T-helper 2 cell (primary cell): ENCODE data around the gene ZSWIM6.

ENCODE experiments used
- DNase-seq, 5 experiments: peaks; one replicate each; pipeline versions ENCODE4 v3.0.0 to v3.0.0-alpha.2; 2012 to 2022

Gene ZSWIM6

DNA sequence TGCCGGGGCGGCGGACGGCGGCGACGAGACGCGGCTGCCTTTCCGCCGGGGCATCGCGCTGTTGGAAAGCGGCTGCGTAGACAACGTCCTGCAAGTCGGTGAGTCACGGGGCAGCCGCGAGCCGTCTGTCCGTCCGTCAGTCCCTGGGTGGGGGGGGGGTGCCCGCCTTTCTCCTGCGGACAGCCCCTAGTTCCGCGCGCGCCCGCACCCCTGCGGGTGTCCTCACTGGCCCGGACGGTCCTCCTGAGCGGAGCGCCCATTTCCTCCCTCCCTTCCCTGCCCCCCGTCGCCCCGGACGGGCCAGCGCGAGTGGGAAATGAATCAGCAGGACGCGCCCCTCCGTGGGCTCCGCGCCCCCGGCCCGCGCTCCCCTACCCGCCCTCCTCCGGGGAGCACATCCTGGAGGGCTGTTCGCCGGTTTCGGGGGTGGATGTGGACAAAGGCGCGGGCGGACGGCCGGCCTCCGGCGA, 828 bp downstream of the ZSWIM6 start:
- DNase-seq = peak in 3 of 5 experiments; percentile 14 to 49 (median 22)

DNA sequence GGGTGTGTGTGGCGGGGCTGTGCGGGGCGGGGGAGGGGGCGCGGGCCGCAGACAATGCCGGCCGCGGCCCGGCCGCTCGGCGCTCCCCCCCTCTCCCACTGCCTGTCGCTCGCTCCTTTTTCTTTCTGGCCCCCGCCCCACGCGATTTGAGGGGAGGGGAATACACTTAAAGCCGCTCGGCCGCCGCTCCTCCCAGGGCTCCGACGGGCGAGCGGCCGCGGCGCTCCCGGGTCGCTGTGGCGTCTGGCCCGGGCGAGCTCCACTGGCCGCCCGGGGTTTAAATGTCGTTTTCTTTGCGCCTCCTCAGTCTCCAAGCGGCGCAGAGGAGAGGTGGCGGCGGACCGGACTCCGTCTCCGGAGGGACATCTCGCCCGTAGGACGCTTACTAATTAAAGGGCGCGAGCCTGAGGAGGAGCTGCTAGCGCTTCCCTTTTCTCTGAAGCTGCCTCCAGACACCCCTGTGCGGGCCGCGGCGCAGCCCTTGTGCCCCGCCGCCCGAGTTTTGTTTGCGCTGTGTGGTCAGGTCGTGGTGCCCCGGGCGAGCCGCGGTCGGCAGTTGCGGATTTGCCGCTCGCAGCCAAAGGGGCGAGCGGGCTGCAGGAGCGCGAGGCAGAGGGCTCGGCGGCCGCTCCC, 1.4 kb downstream of the ZSWIM6 start:
- peak in 3 of 5 experiments; percentile 11 to 31 (median 20) for DNase-seq

- no peak for DNase-seq
Observed at GRCh38 chr5:61333954-61334867, 2.2 kb downstream of the ZSWIM6 start.

- no peak for DNase-seq
Observed at GRCh38 chr5:61334868-61335615, 3.0 kb downstream of the ZSWIM6 start.

DNA sequence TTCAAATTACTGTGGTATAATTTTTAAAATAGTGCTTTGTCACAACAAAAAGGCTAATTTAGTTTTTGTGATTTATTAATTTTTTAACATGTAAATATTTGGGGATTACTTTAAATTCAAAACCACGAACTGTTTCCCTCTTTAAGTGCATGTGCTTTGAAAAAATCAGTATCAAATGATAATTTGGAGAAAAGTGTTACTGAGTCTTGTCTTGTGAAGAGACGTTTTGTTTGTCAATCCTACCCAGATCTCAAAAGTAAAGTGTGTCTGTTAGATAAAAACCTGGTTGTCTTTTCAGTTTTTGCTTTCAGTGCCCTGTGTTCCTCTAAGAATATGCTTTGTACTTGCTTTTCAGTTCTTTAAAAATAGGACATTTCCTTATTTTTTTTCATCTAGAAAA, 7.7 kb downstream of the ZSWIM6 start:
- no peak for DNase-seq

DNA sequence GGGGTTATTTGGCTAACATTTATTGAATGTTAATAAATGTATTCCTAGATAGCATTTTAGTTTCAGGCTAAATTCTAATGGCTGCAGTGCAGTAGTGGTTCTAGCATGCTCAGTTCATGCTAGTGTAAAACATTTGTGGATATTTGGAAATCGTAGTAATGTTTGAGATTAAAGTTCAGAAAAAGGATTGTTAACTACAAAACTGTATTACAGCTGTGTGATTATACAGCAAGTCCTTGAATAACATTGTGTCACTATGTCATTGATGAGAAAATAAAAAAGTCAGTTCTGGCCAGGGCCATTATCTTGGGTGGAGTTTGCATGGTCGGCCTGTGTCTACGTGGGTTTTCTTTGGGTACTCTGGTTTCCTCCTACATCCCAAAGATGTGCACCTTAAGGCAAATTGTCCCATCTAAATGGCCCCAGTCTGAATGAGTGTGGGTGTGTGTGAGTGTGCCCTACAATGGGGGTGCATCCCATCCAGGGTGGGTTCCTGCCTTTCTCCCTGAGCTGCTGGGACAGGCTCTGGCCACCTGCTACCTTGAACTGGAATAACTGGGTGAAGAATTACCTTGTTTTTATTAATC, 8.8 kb downstream of the ZSWIM6 start:
- no peak for DNase-seq

GRCh38 chr5:61342071-61342501, 10.0 kb downstream of the ZSWIM6 start:
- no peak for DNase-seq

DNA sequence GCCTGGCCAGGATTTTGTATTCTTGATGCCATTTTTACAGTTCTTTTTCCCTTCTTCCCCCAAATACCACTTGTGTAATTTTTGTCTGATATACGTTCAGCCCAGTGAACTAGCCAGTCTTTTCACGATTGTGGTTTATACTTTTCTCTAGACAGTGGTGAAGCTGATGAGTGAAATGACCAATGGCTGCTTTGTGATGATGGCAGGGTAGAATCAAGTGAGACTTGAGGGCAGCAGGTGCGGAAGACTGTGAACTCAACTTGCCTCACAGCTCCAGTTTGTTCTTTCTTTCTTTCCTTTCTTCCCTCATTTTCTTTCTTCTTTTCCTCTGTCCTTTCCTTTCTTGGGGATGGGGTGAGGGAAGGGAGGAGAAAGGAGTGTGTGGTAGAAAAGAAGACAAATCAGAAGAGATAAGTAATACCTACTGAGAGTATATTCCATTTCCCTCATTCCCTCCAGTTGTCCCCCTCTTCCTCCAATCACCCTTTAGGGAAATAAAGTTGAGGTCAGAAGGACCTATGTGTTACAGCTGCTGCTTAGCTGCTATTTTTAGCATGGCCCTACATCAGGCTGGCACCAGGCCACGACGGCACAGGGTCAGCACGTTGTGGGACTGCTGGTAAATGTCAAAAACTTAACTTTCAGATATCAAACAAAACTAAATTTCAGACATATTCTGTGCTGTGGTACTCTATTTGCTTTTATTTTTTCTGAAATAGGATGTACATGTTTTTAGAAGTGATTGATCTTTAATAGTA, 12.3 kb downstream of the ZSWIM6 start:
- DNase-seq = no peak

GRCh38 chr5:61346511-61346910, 14.5 kb downstream of the ZSWIM6 start:
- DNase-seq = no peak

DNA sequence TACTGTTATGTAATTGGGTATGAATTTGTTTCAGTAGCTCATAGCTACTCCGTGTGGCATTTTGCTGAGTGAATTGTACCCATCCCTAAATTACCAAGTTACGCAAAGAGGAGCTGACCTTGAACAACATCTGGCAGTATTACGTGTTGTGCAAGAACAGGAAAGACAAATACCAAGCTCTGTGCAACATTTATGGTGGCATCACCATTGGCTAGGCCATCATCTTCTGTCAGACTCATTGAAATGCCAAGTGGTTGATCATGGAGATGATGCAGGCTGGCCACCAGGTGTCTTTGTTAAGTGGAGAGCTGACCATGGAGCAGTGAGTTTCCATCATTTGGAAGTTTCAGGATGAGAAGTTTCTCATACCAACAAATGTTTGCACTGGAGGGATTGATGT, 15.0 kb downstream of the ZSWIM6 start:
- no peak for DNase-seq

- no peak for DNase-seq
Observed at GRCh38 chr5:61348447-61348846, 16.4 kb downstream of the ZSWIM6 start.

DNA sequence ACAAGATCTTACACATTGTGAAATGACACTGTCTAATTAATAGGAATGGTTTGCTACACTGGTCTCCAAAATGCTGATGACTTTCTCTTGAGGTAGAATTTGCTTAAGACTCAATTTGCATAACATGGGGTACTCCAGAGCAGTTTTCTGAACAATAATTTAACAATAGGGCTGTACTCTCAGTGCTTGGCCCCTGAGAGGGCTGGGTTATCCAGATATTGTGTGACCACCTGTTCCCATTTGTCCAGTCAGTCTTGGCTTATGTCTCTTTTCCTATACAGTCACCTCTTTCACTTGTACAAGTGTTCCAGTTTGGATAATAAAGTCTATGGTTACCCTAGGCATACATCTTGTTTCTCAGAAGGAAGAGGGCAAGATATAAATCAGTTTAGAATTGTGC, 17.9 kb downstream of the ZSWIM6 start:
- DNase-seq = no peak

DNA sequence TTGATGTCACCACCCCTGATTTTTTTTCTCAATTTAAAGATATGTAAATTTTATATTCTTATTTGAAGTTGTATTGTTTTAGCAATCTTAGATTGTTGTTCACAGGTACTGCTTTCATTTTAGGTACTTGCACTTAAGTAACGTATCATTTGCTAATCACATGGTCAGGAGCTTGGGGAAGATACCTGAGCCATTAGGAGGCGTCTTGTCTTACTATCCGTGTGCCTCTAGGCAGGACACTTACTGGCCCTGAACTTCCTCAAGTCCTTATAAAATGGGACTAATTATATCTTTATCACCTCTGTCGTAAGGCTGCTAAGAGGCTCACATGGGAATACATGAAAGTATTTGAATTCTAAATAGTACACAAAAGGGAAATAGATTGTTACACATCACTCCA, 18.5 kb downstream of the ZSWIM6 start:
- DNase-seq = no peak

DNA sequence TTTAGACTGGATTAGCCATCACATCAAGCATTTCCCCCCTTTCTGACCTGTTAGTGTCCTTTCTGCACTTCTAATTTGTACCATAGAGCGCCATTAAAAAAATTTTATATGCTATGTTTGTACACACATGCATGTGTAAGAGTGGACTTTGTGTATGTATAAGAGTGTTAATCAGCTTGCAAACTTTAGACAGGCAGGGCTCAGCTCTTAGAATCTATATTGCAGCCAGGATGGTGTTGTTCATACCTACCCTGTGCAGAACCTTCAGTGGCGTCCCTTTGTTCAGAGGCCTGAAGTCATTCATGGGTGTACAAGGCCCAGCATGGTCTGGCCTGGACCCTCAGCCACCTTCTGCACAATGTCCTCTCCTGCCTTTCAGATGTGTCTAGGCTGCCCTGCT, 19.7 kb downstream of the ZSWIM6 start:
- DNase-seq = no peak

DNA sequence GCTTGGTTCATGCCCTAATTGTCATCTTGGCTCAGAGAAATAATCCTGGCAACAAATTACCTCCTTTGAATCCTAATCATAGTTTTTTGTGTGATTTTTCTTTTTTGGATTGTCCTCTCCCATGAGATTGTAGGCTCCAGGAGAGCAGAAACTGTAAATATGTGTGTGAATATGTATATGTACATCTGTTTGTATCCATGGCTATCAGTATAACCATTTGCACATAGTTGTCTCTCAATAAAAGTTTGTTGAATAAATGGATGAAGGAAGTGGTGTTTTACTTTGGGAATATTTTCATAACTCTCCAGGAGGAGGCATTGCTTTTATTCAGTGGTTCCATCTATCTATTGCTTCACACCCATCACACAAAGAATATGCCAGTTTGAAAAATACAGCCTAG, 20.1 kb downstream of the ZSWIM6 start:
- no peak for DNase-seq

DNA sequence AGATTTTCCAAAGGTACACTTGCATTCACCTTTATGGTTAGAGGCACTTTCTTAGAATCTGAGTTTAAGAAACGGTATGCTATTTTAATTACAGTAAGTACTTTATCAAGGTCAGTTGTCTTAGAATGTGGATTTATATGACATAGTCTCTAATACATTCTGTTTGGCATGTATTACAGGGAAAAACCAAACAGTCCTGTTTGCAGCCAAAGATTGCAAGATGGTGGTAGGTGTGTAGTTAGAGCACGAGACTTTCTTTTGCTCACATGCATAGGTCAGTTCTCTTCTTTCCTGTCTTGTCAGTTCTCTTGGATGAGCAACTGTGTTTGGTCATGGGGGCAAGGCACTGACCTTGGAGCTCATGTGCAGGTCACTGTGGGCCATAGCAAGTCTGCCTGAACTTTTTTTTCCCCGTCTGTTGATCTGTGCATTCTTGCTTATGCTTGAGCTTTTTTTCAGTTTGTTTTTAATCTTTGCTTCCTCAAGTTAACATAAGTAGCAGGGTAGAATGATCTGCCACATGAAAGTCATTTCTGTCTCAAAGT, 20.6 kb downstream of the ZSWIM6 start:
- no peak for DNase-seq

GRCh38 chr5:61353293-61353692, 21.2 kb downstream of the ZSWIM6 start:
- DNase-seq = no peak

DNA sequence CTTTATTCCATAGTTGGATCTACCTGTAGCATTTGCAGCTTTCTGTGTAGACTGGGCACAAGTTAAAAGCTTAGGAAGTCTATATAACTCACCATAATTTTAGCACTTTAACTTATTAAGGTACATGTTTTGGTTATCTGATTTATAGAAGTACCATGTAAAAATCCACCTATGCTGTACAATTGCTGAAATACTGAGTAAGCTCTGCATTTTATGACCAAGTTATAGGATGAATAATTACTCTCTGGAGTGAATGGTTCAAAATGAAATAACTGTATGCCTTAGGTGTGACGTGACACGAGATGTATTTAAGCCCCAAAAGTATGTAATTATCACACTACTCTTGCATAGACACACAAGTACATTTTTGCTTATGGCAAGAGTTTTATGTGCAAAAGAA, 22.1 kb downstream of the ZSWIM6 start:
- no peak for DNase-seq

- DNase-seq = peak in 1 of 5 experiments; percentile 11
Observed at GRCh38 chr5:61357745-61358144, 25.7 kb downstream of the ZSWIM6 start.

DNA sequence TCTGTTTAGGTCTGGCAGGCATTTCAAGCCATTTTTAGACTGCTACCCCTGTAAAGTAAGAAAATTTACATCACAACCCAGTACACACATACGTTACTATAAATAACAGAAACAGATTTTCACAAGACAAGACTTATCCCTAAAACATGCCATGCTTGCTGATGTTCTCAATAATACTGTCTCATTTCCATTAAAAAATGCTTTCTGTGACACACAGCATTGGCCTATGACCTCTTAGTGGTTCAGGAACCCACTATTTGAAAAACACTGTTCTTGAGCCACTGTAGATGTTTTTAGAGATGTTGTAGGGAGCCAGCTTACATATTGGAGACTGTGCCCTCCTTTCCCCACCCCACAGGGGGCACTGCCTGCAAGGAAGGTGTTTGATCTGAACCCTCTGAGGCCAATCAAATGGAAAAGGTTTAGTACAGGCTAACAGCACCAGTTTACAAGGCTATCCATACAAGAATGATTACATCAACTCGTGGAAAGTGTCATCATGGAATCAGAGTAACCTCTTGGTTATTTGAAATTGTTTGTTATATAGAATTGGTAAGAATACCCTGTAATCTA, 30.8 kb downstream of the ZSWIM6 start:
- DNase-seq = peak in 1 of 5 experiments; percentile 14

DNA sequence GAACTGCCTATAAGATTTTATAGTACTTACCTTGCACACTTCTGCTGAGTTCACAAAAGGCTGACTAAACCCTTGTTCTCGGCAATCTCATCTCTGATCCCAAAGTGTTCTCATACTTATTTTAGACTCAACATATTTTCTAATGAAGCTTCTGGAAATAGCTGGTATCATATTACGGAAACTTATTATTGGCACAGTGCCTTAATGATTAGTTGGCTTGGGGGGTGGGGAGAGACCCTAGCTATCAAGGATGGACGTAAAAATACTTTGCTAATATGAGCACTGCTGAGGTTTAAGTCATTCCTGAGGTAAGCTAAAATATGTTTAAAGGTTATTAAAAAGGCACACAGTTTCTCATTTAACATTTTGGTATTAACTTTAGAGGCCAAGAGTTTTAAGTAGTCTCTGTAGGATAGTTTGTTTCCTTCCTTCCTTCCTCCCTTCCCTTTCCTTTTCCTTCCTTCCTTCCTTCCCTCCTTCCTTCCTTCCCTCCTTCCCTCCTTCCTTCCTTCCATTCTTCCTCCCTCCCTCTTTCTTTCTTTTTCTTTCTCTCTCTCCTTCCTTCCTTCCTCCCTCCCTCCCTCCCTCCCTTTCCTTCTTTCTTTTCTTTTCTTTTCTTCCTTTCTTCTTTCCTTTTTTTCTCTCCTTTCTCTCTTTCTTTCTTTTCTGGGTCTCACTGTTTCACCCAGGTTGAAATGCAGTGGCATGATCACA, 31.5 kb downstream of the ZSWIM6 start:
- DNase-seq = no peak
